ENCODE results near the gene SLC47A1.

GRCh38 chr17:19485800-19486340, 47.8 kb upstream of the SLC47A1 start:
- no peak for TF ChIP-seq CTCF (IDR thresholded peaks at IDR 0.05)
- no peak for TF ChIP-seq POLR2AphosphoS5 (IDR thresholded peaks at IDR 0.05)

Data from gastroesophageal sphincter (tissue), 3 donors.